Panc1 (cell line): ENCODE results near the gene DHRS2. TPM values are rescaled to one million over a fixed set of nuclear protein-coding genes. Genes with fewer than 3 reads are reported as not detected.

ENCODE experiments used
- ATAC-seq: fragments of 200-7000 bp; cut with Tn5 transposase; 2 replicates; pipeline ENCODE4 v1.9.1; 2020; ENCODE audit warnings: mild to moderate bottlenecking, moderate library complexity
- BruUV-seq: library from RNA; stranded (reverse); fragments of 400-500 nt; replicated peaks from 2 replicates; lab custom pipeline; 2021; lab: Mats Ljungman, UMichigan
- CTCF ChIA-PET: fragments of 300-600 bp; sonication (Branson Sonifier 250); formaldehyde crosslinking; loops from one replicate; lab custom pipeline; 2022; ENCODE audit warnings: antibody characterized with exemption; lab: Charles Lee
- POLR2A ChIA-PET: fragments of 300-600 bp; sonication (Branson Sonifier 250); formaldehyde crosslinking; loops from one replicate; lab custom pipeline; 2022; ENCODE audit warnings: antibody characterized with exemption; lab: Charles Lee
- DNase-seq: peaks from one replicate; pipeline ENCODE4 v3.0.0-alpha.2; 2010; ENCODE audit warnings: low read depth, low spot score
- H3K27ac ChIP-seq: 2 replicates; pipeline ENCODE4 v1.5.1; 2011; ENCODE audit warnings: mild to moderate bottlenecking, low read length, inconsistent platforms
- H3K27me3 ChIP-seq: fragments of 200-500 bp; sonication (Bioruptor generic); 2 replicates; pipeline ENCODE4 v1.6.0; 2014; ENCODE audit warnings: low read length, inconsistent platforms; ENCODE audit not compliant: control insufficient read depth, insufficient read depth
- H3K36me3 ChIP-seq: fragments of 200-500 bp; sonication (Bioruptor generic); 2 replicates; pipeline ENCODE4 v1.5.1; 2014; ENCODE audit warnings: inconsistent platforms, mild to moderate bottlenecking, low read length, moderate library complexity; ENCODE audit not compliant: control insufficient read depth, insufficient read depth
- H3K4me1 ChIP-seq: 2 replicates; pipeline ENCODE4 v1.5.1; 2011; ENCODE audit warnings: inconsistent platforms, mild to moderate bottlenecking, low read length, moderate library complexity; ENCODE audit not compliant: control insufficient read depth, insufficient read depth
- H3K4me3 ChIP-seq, 2 experiments: 2 replicates each; pipeline ENCODE4 v1.5.1; 2011 to 2012; ENCODE audit warnings: low read depth in 2 of 2, low read length in 2 of 2, mild to moderate bottlenecking in 2 of 2, inconsistent platforms in 1 of 2, moderate library complexity in 1 of 2
- H3K9me3 ChIP-seq: fragments of 200-500 bp; sonication (Bioruptor generic); 2 replicates; pipeline ENCODE4 v1.5.1; 2014; ENCODE audit warnings: low read depth, mild to moderate bottlenecking, inconsistent platforms, low read length, moderate library complexity; ENCODE audit not compliant: control insufficient read depth, insufficient read depth
- POLR2AphosphoS5 ChIP-seq: IDR thresholded peaks from 2 replicates; pipeline ENCODE4 v1.6.1; 2012; ENCODE audit warnings: mild to moderate bottlenecking, low read depth, low read length, moderate library complexity
- SIN3A ChIP-seq: IDR thresholded peaks from 2 replicates; pipeline ENCODE4 v1.6.1; 2012; ENCODE audit warnings: low read depth, mild to moderate bottlenecking, low read length, moderate library complexity, borderline replicate concordance; ENCODE audit not compliant: insufficient read depth
- TCF7L2 ChIP-seq: IDR thresholded peaks from 2 replicates; pipeline ENCODE4 v1.6.1; 2011; ENCODE audit warnings: mild to moderate bottlenecking, low read depth, low read length, inconsistent platforms
- in situ Hi-C: cut with HindIII; loops from 2 replicates; pipeline ENCODE4 v1.10.0; 2016; ENCODE audit warnings: low sequenced_read_pairs, low pct_unique_long_range_greater_than_20kb
- intact Hi-C: fragments of 100-400 bp; cut with micrococcal nuclease; formaldehyde crosslinking; loops from one replicate; pipeline ENCODE4 v1.10.0; 2022; ENCODE audit not compliant: unreplicated experiment
- total RNA-seq: library from RNA; stranded (reverse); gene quantifications from one replicate; pipeline ENCODE4 v1.2.1, GENCODE V29; 2021; ENCODE audit not compliant: unreplicated experiment
- TF ChIP-seq, protein P1 (sequence below), 2 experiments: IDR thresholded peaks; 2 replicates each; pipeline ENCODE4 v1.6.1; 2011 to 2012; ENCODE audit warnings: low read depth in 2 of 2, control low read depth in 1 of 2, low read length in 1 of 2, mild to moderate bottlenecking in 1 of 2, moderate library complexity in 1 of 2; ENCODE audit not compliant: insufficient read depth in 1 of 2
- TF ChIP-seq, protein P2 (sequence below): fragments of 450-650 bp; IDR thresholded peaks from 2 replicates; pipeline ENCODE4 v1.5.1; 2017; ENCODE audit warnings: mild to moderate bottlenecking

The DHRS2 gene
- total RNA-seq, 1 experiment from 2014 or later, result 1.0 TPM

DNA sequence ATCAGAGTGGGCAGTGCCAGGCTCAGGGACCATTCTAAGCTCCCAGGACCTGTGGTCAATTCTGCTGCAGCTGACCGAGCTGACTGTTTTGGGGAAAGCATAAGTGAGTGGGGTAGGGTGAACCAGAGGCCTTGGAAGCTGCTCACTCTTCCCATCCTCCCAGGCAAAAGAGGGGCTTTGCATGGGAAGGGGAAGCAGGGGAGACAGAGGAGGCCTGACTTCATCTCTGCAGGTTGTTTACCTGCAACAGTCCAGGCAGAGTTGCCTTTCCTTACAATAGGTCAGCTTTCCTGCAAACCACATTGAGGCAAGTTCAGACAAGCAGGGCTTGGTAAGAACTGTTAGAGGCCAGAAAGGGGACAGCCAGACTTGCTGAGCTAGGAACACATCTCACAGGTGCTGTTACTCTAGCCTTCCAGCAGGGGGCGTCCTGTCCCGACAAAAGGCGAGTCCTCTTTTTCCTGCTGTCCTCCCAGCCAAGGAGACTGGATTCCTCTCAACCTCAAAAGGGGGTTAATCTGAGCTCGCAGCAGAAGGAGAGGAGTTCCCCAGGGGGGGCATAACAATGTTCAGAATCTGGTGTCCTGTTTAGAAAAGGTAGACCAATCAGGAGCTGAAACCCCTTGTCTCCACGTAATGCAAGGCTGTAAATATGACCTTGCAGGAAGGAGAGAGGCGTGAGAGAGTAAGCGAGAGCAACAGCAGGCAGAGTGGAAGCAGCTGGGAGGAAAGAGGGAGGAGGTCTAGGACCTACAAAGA, 4.3 kb upstream of the DHRS2 start:
- ChIA-PET POLR2A (no interaction called here), CTCF (interaction anchor here (0.5 to 3.4 kb wide), 11 partner anchors 10 to 422 kb away, joined by 3 to 17 read pairs (median 3); no protein-coding TSS in a partner anchor)
- intact Hi-C loops, result no loop called here
- no TSS peak for BruUV-seq
- Histone ChIP-seq H3K4me1 (peaks cover 3% of the 10 kb centered on the region), H3K9me3 (no peaks in the 10 kb centered on the region), H3K27ac (no peak overlapping the region), H3K4me3 (no peak overlapping the region), H3K36me3 (no peaks in the 10 kb centered on the region), H3K27me3 (no peaks in the 10 kb centered on the region)
- ATAC-seq (peak; percentile 86), DNase-seq (peak; percentile 62)
- in situ Hi-C loops, result no loop called here
- TF ChIP-seq POLR2AphosphoS5 (no peak), SIN3A (no peak), TCF7L2 (no peak)
- TF ChIP-seq, protein P1, sequence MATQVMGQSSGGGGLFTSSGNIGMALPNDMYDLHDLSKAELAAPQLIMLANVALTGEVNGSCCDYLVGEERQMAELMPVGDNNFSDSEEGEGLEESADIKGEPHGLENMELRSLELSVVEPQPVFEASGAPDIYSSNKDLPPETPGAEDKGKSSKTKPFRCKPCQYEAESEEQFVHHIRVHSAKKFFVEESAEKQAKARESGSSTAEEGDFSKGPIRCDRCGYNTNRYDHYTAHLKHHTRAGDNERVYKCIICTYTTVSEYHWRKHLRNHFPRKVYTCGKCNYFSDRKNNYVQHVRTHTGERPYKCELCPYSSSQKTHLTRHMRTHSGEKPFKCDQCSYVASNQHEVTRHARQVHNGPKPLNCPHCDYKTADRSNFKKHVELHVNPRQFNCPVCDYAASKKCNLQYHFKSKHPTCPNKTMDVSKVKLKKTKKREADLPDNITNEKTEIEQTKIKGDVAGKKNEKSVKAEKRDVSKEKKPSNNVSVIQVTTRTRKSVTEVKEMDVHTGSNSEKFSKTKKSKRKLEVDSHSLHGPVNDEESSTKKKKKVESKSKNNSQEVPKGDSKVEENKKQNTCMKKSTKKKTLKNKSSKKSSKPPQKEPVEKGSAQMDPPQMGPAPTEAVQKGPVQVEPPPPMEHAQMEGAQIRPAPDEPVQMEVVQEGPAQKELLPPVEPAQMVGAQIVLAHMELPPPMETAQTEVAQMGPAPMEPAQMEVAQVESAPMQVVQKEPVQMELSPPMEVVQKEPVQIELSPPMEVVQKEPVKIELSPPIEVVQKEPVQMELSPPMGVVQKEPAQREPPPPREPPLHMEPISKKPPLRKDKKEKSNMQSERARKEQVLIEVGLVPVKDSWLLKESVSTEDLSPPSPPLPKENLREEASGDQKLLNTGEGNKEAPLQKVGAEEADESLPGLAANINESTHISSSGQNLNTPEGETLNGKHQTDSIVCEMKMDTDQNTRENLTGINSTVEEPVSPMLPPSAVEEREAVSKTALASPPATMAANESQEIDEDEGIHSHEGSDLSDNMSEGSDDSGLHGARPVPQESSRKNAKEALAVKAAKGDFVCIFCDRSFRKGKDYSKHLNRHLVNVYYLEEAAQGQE (IDR thresholded peaks at IDR 0.05; ENCODE audit: insufficient read depth in 1 of 2, low read depth in 2 of 2, low read length in 1 of 2), result no peak
- TF ChIP-seq, protein P2, sequence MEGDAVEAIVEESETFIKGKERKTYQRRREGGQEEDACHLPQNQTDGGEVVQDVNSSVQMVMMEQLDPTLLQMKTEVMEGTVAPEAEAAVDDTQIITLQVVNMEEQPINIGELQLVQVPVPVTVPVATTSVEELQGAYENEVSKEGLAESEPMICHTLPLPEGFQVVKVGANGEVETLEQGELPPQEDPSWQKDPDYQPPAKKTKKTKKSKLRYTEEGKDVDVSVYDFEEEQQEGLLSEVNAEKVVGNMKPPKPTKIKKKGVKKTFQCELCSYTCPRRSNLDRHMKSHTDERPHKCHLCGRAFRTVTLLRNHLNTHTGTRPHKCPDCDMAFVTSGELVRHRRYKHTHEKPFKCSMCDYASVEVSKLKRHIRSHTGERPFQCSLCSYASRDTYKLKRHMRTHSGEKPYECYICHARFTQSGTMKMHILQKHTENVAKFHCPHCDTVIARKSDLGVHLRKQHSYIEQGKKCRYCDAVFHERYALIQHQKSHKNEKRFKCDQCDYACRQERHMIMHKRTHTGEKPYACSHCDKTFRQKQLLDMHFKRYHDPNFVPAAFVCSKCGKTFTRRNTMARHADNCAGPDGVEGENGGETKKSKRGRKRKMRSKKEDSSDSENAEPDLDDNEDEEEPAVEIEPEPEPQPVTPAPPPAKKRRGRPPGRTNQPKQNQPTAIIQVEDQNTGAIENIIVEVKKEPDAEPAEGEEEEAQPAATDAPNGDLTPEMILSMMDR, result peak; percentile 89

DNA sequence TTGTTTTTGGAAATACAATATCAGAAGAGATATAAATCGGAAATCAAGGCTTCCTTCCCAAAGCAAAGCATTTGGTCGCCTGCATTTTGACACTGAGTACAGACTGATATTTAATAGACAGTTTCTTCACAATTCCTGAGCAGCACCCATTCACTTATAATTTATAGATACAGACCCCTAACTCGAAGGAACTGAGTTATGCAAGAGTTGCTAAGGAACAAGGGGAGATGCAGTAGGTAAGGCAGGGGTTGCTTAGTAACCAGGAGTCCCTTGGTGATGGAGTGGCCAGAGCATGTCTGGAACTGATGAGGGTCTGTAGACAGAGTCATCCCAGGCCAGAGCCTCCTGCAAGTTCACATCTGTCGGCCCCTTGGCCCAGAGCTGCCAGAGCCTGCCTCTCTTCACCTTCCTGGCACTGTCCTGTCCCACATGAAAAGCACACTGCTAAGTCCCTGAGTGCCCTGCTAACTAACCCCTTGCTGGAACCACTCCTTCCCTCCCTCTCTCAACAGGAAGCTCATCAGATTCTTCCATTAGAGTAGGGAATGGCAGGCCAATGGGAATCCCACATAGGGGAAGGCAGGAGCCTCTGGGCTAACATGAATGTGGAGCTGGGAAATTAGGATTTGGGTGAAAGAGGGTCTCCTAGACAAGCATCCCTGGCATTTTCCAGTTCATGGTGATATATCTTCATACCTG, 3.6 kb upstream of the DHRS2 start:
- in situ Hi-C loops, result no loop called here
- no peak overlapping the region for H3K27ac ChIP-seq
- ChIA-PET POLR2A (no interaction called here), CTCF (interaction anchor here (0.6 to 3.4 kb wide), 8 partner anchors 9 to 421 kb away, joined by 3 to 17 read pairs (median 3); no protein-coding TSS in a partner anchor)
- H3K36me3 ChIP-seq, result no peaks in the 10 kb centered on the region
- peaks cover 3% of the 10 kb centered on the region for H3K4me1 ChIP-seq
- ATAC-seq (peak; percentile 36; the same call in 1 of the 2 replicates), DNase-seq (no peak)
- H3K9me3 ChIP-seq, result no peaks in the 10 kb centered on the region
- H3K4me3 ChIP-seq, result no peak overlapping the region
- no peaks in the 10 kb centered on the region for H3K27me3 ChIP-seq
- intact Hi-C loops, result no loop called here
- BruUV-seq, result no TSS peak
- TF ChIP-seq, protein P2, result no peak
- TF ChIP-seq TCF7L2 (no peak), SIN3A (no peak)
- TF ChIP-seq, protein P1 (IDR thresholded peaks at IDR 0.05; ENCODE audit: insufficient read depth in 1 of 2, low read depth in 2 of 2, low read length in 1 of 2), result no peak
